Occipital lobe (tissue), 2 donors: Measurements from ENCODE around the gene GDF2. TPM values are rescaled to one million over a fixed set of nuclear protein-coding genes. Genes with fewer than 3 reads are reported as not detected.

Experiments used
- DNase-seq: peaks from one replicate; lab custom pipeline; 2025; lab: John Stamatoyannopoulos, UW
- total RNA-seq: library from RNA; depleted of rRNA; stranded (reverse); fragments of >200 nt; gene quantifications from one replicate; pipeline ENCODE4 v1.2.3, GENCODE V29; 2014

Gene GDF2
- total RNA-seq, 1 donor from 2014 or later = not detected

GRCh38 chr10:47351899-47352815 is 29.9 kb downstream of the GDF2 start:
- no peak for DNase-seq

GRCh38 chr10:47353351-47353750 is 31.1 kb downstream of the GDF2 start:
- no peak for DNase-seq

- no peak for DNase-seq
Observed at GRCh38 chr10:47354165-47354564, 31.9 kb downstream of the GDF2 start.

DNA sequence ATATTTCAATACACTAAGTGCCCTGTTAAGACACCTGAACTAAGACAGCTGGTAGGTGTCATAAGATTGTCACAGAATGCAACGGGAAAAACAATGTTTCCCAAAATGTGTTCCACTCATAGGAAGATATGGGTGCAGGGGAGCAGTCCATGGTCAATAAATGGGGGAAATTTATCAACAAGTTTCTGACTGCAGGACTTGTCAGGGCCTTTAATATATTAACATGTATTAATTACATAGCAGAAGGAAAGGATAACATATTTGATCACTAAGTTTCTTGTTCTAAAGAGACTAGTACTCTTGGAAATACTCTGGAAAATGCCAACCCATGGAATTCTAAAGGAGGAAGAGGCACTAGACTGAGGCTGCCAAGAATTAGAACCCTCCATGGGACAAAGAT is 32.6 kb downstream of the GDF2 start:
- no peak for DNase-seq

DNA sequence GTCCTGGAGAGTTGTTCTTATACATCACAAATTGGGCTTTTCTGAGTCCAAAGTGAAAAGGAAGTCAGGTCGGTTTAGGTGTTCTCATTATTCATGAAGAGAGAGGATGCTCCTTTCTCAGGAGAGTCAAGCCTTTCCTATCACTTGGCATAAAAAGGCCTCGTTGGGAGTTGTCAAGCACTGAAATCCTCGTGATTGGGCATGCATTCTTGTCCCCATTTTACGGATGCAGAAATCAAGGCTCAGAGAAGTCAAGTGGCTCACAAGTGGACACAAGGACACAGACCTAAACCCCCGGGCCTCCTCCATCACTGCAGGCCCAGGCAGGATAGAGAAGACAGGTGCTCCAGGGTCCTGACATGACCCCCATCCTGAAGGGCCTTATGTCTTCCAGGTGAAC is 34.5 kb downstream of the GDF2 start:
- DNase-seq = no peak

DNA sequence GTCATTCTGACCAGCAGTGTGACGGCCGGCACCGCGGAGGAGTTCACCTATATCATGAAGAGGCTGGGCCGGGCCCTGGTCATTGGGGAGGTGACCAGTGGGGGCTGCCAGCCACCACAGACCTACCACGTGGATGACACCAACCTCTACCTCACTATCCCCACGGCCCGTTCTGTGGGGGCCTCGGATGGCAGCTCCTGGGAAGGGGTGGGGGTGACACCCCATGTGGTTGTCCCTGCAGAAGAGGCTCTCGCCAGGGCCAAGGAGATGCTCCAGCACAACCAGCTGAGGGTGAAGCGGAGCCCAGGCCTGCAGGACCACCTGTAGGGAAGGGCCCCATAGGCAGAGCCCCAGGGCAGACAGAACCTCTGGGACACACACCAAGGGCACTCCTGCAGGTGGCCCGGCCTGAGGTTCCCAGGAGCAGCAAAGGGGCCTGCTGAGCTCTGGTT is 34.9 kb downstream of the GDF2 start:
- no peak for DNase-seq

DNA sequence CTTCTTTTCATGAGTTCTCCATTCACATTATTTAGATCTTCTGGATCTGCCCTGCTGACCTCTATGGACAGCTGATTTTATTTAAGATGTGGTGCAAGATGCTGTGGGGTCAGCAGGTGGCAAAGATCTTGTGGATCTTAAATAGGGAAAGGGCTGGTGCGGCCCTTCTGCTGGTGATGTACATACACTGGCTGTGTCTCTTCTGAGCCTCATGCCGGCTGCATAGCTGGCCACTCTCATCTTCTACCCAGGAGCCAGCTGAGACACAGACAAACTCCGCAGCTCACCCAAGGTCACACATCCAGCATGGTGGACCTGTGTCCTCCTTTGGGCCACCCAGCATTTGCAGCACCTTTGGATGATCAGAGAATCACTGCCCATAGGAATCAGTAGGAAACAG is 35.7 kb downstream of the GDF2 start:
- no peak for DNase-seq

DNA sequence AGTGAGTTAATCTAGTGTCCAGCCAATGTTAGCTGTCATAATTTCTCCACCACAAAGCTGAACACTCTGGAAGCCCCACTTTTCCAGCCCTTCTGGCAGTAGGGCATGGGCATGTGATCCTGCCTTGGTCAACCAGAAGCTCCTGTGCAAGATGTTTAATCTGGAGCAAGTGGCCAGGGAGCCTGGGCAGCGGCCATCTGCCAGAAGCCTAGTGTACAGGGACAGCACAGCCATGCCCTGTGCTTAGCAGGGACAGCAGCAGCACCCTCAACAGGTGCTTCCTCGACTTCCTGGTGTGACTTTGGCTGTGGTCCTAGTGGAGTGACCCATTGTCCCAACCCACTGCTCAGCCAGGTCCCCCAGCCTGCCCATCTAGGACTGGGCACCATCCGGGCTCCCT is 36.2 kb downstream of the GDF2 start:
- DNase-seq = no peak

DNA sequence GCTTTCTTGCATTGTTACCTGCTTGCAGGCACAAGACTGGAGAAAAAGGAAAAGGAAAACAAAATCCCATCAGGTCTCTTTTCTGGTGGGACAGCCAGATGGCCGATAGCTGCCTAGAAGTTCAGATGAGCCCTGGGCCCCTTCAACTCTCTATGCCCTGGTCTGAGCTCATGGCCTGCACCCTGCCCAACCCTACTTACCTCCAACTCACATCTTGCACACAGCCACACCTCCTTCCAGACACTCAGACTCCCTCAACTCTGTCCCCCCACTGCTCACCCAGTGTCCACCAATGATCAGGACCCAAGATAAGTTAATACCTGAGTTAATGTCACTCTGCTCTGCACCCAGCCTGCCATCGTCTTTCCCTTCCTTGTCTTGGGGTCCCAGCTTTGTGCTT is 36.8 kb downstream of the GDF2 start:
- DNase-seq = no peak

DNA sequence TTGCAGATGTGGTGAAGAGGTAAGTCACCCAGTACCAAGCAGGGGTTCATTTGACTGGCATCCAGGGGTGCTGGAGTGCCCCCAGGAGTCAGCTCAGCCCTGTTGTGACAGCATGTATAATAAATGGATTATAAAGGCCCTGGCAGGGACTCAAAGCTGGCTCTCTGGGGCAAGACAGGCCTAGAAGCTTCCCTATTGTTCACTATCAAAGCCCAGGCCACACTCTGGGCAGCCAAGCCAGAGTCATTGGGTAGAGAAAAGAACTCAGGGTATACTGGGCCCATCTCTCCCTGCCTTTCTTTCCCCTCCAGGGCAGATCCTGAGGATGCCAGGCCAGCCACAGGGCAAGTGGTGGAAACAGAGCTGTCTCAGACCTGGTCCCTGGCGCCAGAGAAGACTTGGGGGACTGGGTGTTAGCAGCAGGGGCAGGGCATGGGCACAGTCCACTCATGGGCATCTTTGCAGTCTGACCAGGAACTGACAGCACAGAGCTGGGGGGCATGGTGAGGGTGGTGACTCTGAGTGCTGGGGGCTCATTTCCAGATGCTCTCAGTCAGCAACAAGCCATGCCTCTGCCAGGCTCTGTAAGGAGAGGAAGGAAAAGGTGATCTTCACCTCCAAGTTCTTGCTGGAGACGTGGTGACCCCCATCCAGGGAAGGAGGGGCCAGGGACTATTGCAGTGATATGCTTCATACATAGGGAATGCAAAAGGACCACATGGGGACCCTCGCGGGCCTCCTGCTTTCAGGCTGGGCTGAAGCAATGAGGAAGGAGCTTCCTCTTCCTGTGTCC is 37.6 kb downstream of the GDF2 start:
- DNase-seq = no peak

DNA sequence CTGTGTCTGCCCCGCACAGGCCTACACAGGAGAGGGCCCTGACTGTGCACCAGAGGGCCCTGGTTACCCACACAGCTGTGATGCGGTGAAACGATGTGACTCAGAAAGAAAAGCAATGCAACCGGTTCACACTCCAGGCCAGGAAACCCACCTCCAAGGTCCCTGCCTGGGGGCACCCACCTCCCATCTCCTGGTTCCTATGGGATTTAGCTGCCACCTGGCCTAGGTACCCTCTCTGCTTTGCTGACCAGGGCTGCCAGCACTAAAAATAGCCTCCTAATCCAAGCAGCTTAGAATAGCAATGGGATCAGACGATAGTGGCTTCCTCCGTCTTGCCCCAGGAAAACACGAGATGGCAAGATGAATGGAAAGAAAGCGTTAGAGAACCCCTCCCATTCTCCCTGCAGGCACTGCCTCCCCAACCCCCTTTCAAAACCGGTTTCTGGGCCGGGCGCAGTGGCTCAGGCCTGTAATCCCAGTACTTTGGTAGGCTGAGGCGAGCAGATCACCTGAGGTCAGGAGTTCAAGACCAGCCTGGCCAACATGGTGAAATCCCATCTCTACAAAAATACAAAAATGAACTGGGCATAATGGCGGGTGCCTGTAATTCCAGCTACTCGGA is 38.3 kb downstream of the GDF2 start:
- no peak for DNase-seq

GRCh38 chr10:47361293-47361692 is 39.0 kb downstream of the GDF2 start:
- no peak for DNase-seq

- no peak for DNase-seq
Observed at GRCh38 chr10:47362199-47362598, 39.9 kb downstream of the GDF2 start.

GRCh38 chr10:47363781-47364180 is 41.5 kb downstream of the GDF2 start:
- no peak for DNase-seq

GRCh38 chr10:47364366-47364765 is 42.1 kb downstream of the GDF2 start:
- no peak for DNase-seq

- no peak for DNase-seq
Observed at GRCh38 chr10:47364911-47365310, 42.7 kb downstream of the GDF2 start.

DNA sequence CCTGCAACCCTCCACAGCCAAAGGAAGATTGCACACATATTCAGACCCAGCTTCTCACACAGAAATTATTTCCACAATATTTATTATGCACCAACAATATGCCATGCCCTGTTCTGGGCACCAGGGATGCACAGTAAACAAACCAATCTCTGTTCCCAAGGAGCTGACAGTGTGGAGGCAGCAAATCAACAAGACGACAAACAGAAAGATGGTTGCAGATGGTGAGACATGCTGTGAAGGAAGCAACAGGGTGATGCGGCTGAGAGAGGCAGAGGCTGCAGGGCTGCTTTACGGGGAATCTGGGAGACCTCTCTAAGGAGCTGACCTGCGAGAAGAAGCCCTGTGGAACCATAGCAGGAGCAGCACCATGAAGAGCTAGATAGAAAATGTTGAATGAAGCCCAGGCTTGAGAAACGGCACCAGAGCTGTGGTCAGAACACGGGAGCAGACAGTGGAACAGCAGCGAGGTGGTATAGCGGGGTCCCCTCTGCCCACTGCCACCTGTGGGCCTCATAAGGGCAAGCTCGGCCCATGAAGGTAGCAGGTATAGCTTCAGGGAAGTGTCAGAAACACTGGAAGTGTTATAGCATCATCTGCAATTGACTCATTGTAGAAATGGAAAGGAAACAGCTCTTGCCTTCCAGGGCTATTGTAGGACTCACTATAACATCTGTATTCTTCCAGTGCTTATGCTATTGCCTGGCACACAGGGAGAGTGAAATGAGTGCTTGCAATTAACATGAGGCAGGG is 43.4 kb downstream of the GDF2 start:
- no peak for DNase-seq

- no peak for DNase-seq
Observed at GRCh38 chr10:47366181-47366631, 44.0 kb downstream of the GDF2 start.

- no peak for DNase-seq
Observed at GRCh38 chr10:47366731-47367460, 44.6 kb downstream of the GDF2 start.

DNA sequence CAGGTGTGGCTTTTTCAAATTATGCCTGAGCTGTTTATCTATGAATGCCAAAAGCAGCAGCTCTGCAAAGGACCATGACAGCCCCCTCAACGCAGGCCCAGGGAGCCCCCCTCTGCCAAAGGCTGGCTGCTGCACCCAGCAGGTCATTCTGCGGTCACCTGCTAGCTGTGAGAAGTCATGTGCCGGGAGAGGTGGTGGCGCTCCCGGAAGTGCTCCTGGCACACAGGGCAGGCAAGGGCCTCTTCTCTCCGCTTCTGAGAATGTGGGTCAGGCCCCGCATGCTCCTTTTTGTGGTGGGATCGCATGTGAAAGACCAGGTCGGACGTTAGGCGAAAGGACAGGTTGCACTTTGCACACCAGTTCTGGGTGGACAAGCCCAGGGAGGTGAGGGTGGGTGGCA is 45.4 kb downstream of the GDF2 start:
- DNase-seq = no peak
